Duodenal mucosa (tissue), 2 donors: Measurements from ENCODE around the gene ACIN1.

Experiments used
- H3K27ac ChIP-seq: one replicate; pipeline ENCODE4 v1.7.0; 2013; ENCODE audit warnings: low read depth, low read length
- H3K27me3 ChIP-seq, 2 donors: one replicate each; pipeline ENCODE4 v1.7.0; 2013; ENCODE audit warnings: low read length in 2 of 2, control low read depth in 1 of 2; ENCODE audit not compliant: insufficient read depth in 2 of 2, control insufficient read depth in 1 of 2
- H3K36me3 ChIP-seq, 2 donors: one replicate each; pipeline ENCODE4 v1.7.0; 2013; ENCODE audit warnings: low read length in 2 of 2, control low read depth in 1 of 2; ENCODE audit not compliant: insufficient read depth in 2 of 2, control insufficient read depth in 1 of 2
- H3K4me1 ChIP-seq, 2 donors: one replicate each; pipeline ENCODE4 v1.7.0; 2013; ENCODE audit warnings: low read length in 2 of 2, control low read depth in 1 of 2; ENCODE audit not compliant: insufficient read depth in 2 of 2, control insufficient read depth in 1 of 2
- H3K4me3 ChIP-seq, 2 donors: one replicate each; pipeline ENCODE4 v1.7.0; 2013; ENCODE audit warnings: low read length in 2 of 2, low read depth in 1 of 2
- H3K9ac ChIP-seq, 2 donors: one replicate each; pipeline ENCODE4 v1.7.0; 2013; ENCODE audit warnings: low read length in 2 of 2, low read depth in 1 of 2
- H3K9me3 ChIP-seq, 2 donors: one replicate each; pipeline ENCODE4 v1.7.0; 2013; ENCODE audit warnings: low read length in 2 of 2, control low read depth in 1 of 2; ENCODE audit not compliant: control insufficient read depth in 1 of 2

ACIN1 gene

DNA sequence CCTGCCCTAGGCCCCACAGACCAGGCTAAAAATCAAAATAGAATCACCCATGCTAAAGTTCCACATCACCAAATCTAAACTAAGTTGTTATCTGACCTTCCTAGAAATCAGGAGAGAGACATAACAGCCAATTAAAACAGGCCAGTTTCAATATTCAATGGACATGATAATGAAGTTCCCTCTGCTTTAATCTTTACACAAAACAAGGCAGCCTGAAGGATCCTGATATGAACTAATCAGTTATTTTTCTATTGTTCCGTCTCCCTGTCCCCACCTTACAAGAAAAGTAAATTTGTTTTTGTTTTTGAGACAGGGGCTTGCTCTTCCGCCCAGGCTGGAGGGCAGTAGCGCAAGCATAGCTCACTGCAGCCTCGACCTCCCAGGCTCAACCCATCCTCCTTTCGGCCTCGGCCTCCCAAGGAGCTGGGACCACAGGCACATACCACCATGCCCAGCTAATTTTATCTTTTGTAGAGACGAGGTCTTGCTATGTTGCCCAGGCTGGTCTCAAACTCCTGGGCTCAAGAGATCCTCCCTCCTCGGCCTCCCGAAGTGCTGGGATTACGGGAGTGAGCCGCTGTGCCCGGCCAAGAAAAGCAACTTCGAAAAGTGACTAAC is 29.5 kb upstream of the ACIN1 start:
- peaks cover 14 to 19% of the 10 kb centered on the region in 2 donors for H3K4me1 ChIP-seq
- no peak overlapping the region for H3K9ac ChIP-seq
- H3K36me3 ChIP-seq, result peaks cover 14 to 24% of the 10 kb centered on the region in 2 donors
- H3K9me3 ChIP-seq, result no peaks in the 10 kb centered on the region
- no peak overlapping the region for H3K4me3 ChIP-seq
- H3K27me3 ChIP-seq, result no peaks in the 10 kb centered on the region
- no peak overlapping the region for H3K27ac ChIP-seq

DNA sequence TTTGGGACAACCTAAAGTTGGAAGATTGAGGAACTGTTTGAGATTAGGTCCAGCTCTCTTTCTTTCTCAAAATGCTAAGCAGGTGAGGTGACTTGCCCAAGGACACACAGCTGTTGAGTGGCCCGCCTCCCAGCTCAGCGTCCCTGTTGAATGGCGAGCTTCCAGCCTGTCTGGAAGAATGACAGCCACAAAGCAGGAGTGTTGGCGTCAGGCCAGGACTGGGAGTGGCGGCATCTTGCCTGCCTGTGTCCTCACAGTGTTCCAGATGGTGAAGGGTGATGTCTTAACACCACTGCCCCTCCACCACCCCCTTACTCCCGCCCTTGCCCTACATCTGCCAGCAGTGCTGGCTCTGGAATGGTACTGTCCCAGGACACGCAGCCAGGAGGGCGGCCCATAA is 28.5 kb upstream of the ACIN1 start:
- H3K4me1 ChIP-seq, result peaks cover 14 to 21% of the 10 kb centered on the region in 2 donors
- peaks cover 8 to 16% of the 10 kb centered on the region in 2 donors for H3K36me3 ChIP-seq
- H3K27ac ChIP-seq, result no peak overlapping the region

DNA sequence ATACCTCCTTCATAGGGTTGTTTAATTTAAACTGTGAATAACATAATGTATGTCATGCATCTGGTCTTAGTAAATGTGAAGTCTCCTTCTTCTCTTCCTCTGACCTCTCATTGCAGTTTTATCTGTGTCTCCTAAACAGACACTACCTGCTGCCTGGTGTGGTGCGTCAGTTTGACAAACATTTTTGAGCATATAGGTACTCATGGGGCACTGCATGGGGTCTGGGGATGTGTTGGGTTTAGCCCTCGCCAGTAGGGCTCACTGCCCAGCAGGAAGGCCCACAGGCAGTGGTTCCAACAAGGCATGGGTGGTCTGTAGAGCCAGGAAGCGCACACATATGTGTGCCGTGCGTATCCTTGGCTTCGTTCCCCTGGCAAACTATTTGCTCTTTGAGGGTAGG is 27.1 kb upstream of the ACIN1 start:
- no peaks in the 10 kb centered on the region for H3K27me3 ChIP-seq
- no peak overlapping the region for H3K4me3 ChIP-seq
- H3K9ac ChIP-seq, result no peak overlapping the region
- H3K4me1 ChIP-seq, result peaks cover 14 to 21% of the 10 kb centered on the region in 2 donors
- no peaks in the 10 kb centered on the region for H3K9me3 ChIP-seq
- H3K36me3 ChIP-seq, result peaks cover 0 to 5% of the 10 kb centered on the region in 2 donors
- H3K27ac ChIP-seq, result no peak overlapping the region

More for the DNA sequence above, 28.5 kb upstream of the ACIN1 start:
- H3K27me3 ChIP-seq, result no peaks in the 10 kb centered on the region
- no peak overlapping the region for H3K9ac ChIP-seq
- no peak overlapping the region for H3K4me3 ChIP-seq
- no peaks in the 10 kb centered on the region for H3K9me3 ChIP-seq

DNA sequence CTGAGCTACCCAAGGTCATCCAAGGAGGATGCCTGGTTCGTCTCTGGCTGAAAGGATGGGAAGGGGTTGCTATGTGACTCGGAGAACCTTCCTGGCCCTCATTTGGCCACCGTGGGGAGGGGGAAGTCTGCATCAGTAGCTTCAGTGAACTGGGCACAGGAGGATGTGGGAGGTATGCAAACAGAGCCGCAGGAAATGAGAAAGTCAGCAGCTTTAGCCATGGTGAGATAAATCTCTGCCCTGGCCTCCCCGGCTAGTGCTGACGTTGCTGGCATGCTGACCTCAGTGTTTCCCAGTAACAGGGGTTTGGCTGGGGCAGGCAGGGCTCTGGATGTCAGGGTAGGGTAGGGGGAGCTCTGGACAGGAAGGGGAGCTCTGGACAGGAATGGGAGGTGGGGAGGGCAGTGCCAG is 26.4 kb upstream of the ACIN1 start:
- Histone ChIP-seq H3K36me3 (no peaks in the 10 kb centered on the region), H3K27me3 (no peaks in the 10 kb centered on the region), H3K27ac (no peak overlapping the region), H3K9me3 (no peaks in the 10 kb centered on the region), H3K4me1 (peaks cover 14 to 21% of the 10 kb centered on the region in 2 donors), H3K4me3 (no peak overlapping the region), H3K9ac (no peak overlapping the region)

DNA sequence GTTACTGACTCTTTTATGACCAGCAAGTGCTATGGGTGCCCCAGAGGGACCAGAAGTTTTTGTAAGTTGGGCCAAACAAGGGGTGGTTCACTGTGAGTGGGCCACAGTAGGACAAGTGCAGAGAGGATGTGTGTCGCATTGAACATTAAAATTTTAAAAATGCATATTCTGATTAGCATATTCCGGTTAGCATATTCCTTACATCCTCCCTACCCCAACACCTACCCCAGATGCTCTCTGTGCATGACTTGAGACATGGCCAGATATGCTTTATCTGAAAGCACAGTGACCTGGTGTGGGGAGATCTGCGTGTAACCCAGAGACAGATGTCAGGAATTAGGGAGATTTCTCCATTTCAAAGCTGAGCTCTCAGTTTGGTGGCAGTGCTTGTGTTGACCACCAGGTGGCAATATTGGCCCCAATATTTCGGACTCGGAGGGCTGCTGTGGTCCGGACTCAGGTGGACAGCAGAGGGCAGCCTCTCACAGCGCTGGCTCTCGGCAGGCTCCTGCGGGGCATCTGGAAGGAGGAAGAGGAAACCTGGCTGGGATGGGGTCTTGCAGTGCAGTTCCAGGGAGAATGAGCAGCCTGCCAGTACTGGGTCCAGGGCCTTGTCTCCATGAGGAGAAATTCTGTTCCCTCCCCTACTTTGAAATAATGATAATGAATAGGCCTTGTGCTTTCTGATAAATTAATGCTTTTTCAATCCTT is 25.8 kb upstream of the ACIN1 start:
- Histone ChIP-seq H3K9me3 (no peaks in the 10 kb centered on the region), H3K36me3 (no peaks in the 10 kb centered on the region), H3K4me3 (no peak overlapping the region), H3K9ac (no peak overlapping the region), H3K27ac (no peak overlapping the region), H3K4me1 (peaks cover 14 to 21% of the 10 kb centered on the region in 2 donors), H3K27me3 (peaks cover 0 to 2% of the 10 kb centered on the region in 2 donors)

DNA sequence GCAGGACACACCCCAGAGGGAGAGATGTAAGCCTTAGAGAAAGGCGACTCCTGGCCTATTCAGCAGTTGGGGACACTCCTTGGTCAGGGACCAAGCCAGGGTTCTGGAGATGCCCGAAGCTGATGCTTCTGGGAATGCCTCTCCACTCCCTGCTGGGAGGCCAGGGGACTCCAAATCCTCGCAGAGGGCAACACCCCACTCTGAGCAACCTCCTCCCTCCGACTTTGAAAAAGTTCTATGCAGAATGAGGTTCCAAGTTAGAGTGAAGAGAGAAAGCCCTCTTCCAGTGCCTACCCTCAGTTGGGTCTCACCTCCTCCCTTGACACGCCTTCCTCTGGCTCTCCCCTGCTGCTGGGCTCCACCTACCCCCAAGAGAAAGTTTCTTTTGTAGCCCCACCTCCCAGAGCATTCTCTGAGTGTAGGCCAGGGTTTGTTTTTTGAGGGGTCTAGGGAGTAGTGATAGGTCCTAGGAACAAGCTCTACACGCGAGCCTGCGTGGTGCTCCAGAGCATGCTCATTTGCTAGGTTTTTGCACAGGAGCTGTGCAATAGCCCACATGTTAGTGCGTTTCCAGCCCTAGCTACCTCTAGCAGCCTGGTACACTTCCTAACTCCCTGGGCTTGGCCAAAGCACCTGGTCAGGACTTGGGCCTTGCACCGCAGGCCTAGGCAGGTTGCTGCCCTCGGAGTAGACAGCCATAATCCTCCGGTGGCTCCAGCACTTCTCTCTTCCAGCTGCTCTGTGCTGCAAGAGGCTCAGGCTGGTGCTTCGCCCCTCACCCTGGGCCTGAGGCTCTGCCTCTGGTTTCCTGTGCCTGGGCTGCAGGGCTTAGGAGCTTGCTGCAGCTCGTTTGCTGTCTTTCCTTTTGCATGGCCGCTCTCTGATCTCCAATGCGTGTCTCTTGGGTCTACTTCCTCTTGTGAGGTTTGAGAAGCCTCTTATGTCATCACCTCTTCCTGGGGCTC is 24.7 kb upstream of the ACIN1 start:
- Histone ChIP-seq H3K27me3 (peaks cover 0 to 9% of the 10 kb centered on the region in 2 donors), H3K27ac (no peak overlapping the region), H3K36me3 (no peaks in the 10 kb centered on the region), H3K4me3 (no peak overlapping the region), H3K9ac (no peak overlapping the region), H3K9me3 (no peaks in the 10 kb centered on the region), H3K4me1 (peaks cover 14 to 21% of the 10 kb centered on the region in 2 donors)

DNA sequence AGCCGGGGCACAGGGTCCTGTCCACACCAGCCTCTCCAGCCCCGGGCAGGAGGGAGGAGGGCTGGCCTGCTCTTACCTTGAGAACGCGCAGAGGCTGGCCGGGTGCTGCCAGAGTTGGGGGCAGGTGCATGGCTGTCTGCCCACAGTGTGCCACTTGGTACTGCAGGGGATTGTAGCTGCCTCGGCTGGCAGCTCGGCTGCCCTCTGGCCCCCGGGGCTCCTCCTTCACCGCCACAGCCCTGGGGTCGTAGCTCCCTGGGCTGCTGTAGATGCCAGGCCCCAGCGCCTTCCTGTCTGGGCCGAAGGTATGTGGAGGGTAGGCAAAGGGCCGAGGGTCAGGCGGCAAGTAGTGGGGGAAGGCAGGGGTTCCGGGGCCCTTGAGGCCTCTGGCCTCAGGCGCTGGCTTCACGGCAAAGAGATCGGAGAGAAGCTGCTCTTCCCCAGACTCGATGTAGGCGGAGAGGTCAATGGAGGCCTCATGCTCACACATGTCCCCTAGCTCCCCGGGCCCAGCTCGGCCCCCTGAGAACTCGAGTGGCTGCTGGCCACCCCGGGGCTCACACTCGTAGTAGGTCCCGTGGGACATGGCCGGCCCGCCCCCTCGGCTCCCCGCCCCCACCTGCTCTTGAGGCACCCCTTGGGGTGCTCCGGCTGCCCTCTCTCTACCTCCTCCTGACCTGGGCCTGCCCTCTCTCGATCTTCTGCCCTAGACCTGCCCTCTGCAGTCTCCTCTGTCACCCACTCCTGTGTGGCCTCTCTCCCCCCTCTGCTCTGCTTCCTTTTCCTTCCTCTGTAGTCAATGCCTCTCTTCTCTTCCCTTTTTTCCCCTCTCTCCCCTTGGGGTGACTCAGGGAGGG is 23.8 kb upstream of the ACIN1 start, which contains the start of gene CEBPE:
CEBPE (minus strand) TSS at position 750 of the 857 bp plus-strand sequence; CDS start at position 586, 164 bp downstream.
- Histone ChIP-seq H3K9ac (no peak within 1 kb of the TSS), H3K9me3 (no peaks in the 10 kb centered on the region), H3K4me1 (peaks cover 10 to 21% of the 10 kb centered on the region in 2 donors), H3K27me3 (peaks cover 4 to 9% of the 10 kb centered on the region in 2 donors), H3K36me3 (no peaks in the 10 kb centered on the region), H3K4me3 (no peak within 1 kb of the TSS), H3K27ac (no peak within 1 kb of the TSS)

DNA sequence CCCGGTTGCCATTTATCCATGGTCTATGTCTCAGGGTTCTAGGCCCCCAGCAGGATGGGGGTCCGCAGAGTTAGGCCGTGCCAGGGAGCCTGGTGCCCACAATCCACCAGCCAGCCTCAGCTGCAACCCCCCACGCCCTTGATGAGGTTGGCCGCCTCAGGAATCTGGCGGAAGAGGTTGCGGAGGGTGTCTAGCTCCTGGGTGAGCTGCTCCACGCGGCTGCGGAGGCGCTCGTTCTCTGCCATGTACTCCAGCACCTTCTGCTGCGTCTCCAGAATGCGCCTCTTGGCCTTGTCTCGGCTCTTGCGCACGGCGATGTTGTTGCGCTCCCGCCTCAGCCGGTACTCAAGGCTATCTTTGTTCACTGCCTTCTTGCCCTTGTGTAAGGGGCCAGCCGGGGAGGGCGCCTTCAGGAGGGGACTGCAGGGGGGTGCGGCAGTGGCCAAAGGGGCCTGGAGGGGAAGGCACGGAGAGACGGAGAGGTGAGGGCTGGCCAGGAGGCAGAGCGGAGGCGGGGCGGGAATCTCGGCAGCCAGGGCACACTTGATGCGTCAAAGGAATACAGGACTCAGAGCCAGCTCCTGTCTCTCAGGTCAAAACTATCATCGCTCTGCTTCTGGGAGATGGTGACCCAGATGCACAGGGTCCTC is 22.6 kb upstream of the ACIN1 start:
- Histone ChIP-seq H3K36me3 (no peaks in the 10 kb centered on the region), H3K9me3 (no peaks in the 10 kb centered on the region), H3K9ac (no peak overlapping the region), H3K4me1 (peaks cover 4 to 15% of the 10 kb centered on the region in 2 donors), H3K27me3 (peaks cover 5 to 13% of the 10 kb centered on the region in 2 donors), H3K27ac (no peak overlapping the region), H3K4me3 (no peak overlapping the region)

DNA sequence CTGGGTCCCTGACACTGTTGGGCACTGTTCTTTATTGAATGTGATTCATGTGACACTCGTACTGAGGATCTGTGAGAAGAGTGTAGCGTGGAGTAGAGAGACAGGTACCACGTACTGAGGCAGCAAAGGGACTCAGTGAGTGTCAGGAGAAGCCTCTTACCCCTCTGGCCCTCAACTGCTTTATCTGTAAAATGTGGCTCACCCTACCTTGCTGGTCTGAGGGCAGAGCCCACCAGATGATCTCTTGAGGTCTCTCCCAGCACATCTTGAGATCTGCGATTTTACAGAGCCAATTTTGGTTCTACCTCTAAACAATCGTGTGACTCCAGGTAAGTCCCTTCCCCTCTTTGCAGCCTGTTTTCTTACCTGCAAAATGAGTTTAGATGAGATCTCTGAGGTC is 21.0 kb upstream of the ACIN1 start:
- no peaks in the 10 kb centered on the region for H3K9me3 ChIP-seq
- no peak overlapping the region for H3K27ac ChIP-seq
- peaks cover under 1 to 8% of the 10 kb centered on the region in 2 donors for H3K4me1 ChIP-seq
- H3K4me3 ChIP-seq, result no peak overlapping the region
- peaks cover 13 to 16% of the 10 kb centered on the region in 2 donors for H3K27me3 ChIP-seq
- H3K36me3 ChIP-seq, result no peaks in the 10 kb centered on the region
- no peak overlapping the region for H3K9ac ChIP-seq
